GM12878 (cell line): ENCODE data around the gene SPAG7. TPM values are rescaled to one million over a fixed set of nuclear protein-coding genes. Genes with fewer than 3 reads are reported as not detected.

Experiments used
- ATAC-seq: fragments of 200-7000 bp; cut with Tn5 transposase; 3 replicates; pipeline ENCODE4 v1.9.1; 2020; ENCODE audit warnings: mild to moderate bottlenecking, moderate library complexity
- BruUV-seq: library from RNA; stranded (reverse); fragments of 400-500 nt; replicated peaks from 2 replicates; lab custom pipeline; 2021; lab: Mats Ljungman, UMichigan
- CTCF ChIA-PET: fragments of 300-600 bp; sonication (Branson Sonifier 250); formaldehyde crosslinking; extraction: SDS; loops from one replicate; lab custom pipeline; 2021; ENCODE audit warnings: inconsistent platforms; lab: Yijun Ruan, JAX
- POLR2A ChIA-PET: fragments of 350-600 bp; formaldehyde crosslinking; extraction: SDS; loops from one replicate; lab custom pipeline; 2021; ENCODE audit warnings: inconsistent platforms; lab: Charles Lee
- RAD21 ChIA-PET: fragments of 300-600 bp; sonication (Branson Sonifier 250); formaldehyde crosslinking; loops from one replicate; lab custom pipeline; 2023; ENCODE audit warnings: antibody characterized with exemption; ENCODE audit not compliant: unreplicated experiment; lab: Charles Lee
- SMC1A ChIA-PET: fragments of 300-600 bp; sonication (Branson Sonifier 250); formaldehyde crosslinking; loops from one replicate; lab custom pipeline; 2023; ENCODE audit not compliant: unreplicated experiment, uncharacterized antibody; lab: Charles Lee
- DNase-seq: peaks from one replicate; pipeline ENCODE4 v3.0.0-alpha.2; 2011; ENCODE audit warnings: low read depth, low spot score
- FAIRE-seq: peaks from 3 replicates; lab custom pipeline; 2011; peaks lifted over from hg19 to GRCh38; lab: Jason Lieb, UNC
- H2AFZ ChIP-seq: 2 replicates; pipeline ENCODE4 v1.6.0; 2011; ENCODE audit warnings: low read depth, low read length, control low read depth; ENCODE audit not compliant: control insufficient read depth
- H3K27ac ChIP-seq: 2 replicates; pipeline ENCODE4 v1.5.1; 2011; ENCODE audit warnings: control low read depth; ENCODE audit not compliant: control insufficient read depth, insufficient read depth
- H3K27me3 ChIP-seq, 2 experiments: replicated peaks in 1 of 2; 2 replicates each; pipeline versions ENCODE4 v1.6.0 to v1.6.1; 2011; ENCODE audit warnings: low read length in 1 of 2; ENCODE audit not compliant: control insufficient read depth in 2 of 2, insufficient read depth in 2 of 2
- H3K36me3 ChIP-seq, 2 experiments: 2 replicates each; pipeline ENCODE4 v1.5.1; 2011; ENCODE audit warnings: low read length in 1 of 2; ENCODE audit not compliant: control insufficient read depth in 2 of 2, insufficient read depth in 2 of 2
- H3K4me1 ChIP-seq: 2 replicates; pipeline ENCODE4 v1.6.1; 2011; ENCODE audit warnings: mild to moderate bottlenecking, low read length, moderate library complexity, mixed read lengths; ENCODE audit not compliant: control insufficient read depth, insufficient read depth
- H3K4me2 ChIP-seq: 2 replicates; pipeline ENCODE4 v1.6.0; 2011; ENCODE audit warnings: control low read depth; ENCODE audit not compliant: control insufficient read depth, insufficient read depth
- H3K4me3 ChIP-seq: fragments of 200-600 bp; sonication (generic); 2 replicates; pipeline ENCODE4 v1.5.1; 2016
- H3K79me2 ChIP-seq: 2 replicates; pipeline ENCODE4 v1.6.0; 2011; ENCODE audit warnings: low read length; ENCODE audit not compliant: control insufficient read depth, insufficient read depth
- H3K9ac ChIP-seq: 2 replicates; pipeline ENCODE4 v1.8.0; 2011; ENCODE audit warnings: low read length, control low read depth, mixed read lengths; ENCODE audit not compliant: control insufficient read depth, insufficient read depth
- H3K9me3 ChIP-seq: replicated peaks from 3 replicates; pipeline ENCODE4 v1.5.1; 2011; ENCODE audit warnings: mild to moderate bottlenecking, low read length; ENCODE audit not compliant: control insufficient read depth, insufficient read depth
- H4K20me1 ChIP-seq: 2 replicates; pipeline ENCODE4 v1.6.0; 2011; ENCODE audit not compliant: control insufficient read depth, insufficient read depth
- CBX5 ChIP-seq: sonication (generic); IDR thresholded peaks from 2 replicates; pipeline ENCODE4 v1.6.1; 2016; ENCODE audit warnings: low read depth, moderate library complexity, mild to moderate bottlenecking, inconsistent platforms
- EP300 ChIP-seq, 2 experiments: fragments of 150-350 bp in 1 of 2; IDR thresholded peaks; 2 replicates each; pipeline ENCODE4 v1.6.1; 2011 to 2012; ENCODE audit warnings: low read depth in 2 of 2, low read length in 2 of 2, borderline replicate concordance in 1 of 2, improper control_type of control experiment in 1 of 2, inconsistent platforms in 1 of 2; ENCODE audit not compliant: control insufficient read depth in 1 of 2
- ESRRA ChIP-seq: IDR thresholded peaks from 2 replicates; pipeline ENCODE4 v1.6.1; 2012; ENCODE audit warnings: mild to moderate bottlenecking, low read length, improper control_type of control experiment
- MYB ChIP-seq: fragments of 150-350 bp; IDR thresholded peaks from 2 replicates; pipeline ENCODE4 v1.6.1; 2014; ENCODE audit warnings: mild to moderate bottlenecking, low read depth, low read length, borderline replicate concordance
- RCOR1 ChIP-seq: conservative IDR thresholded peaks from 2 replicates; pipeline ENCODE4 v1.6.1; 2012; ENCODE audit warnings: low read depth, low read length, improper control_type of control experiment
- SREBF1 ChIP-seq: IDR thresholded peaks from 2 replicates; pipeline ENCODE4 v1.6.1; 2012; ENCODE audit warnings: mild to moderate bottlenecking, low read length
- TCF7 ChIP-seq: IDR thresholded peaks from 2 replicates; pipeline ENCODE4 v1.6.1; 2014; ENCODE audit warnings: antibody characterized with exemption, borderline replicate concordance
- WGBS: methylation state at CpG from one replicate; pipeline ENCODE4 v1.1.6; 2016; ENCODE audit warnings: low lambda C conversion rate; ENCODE audit not compliant: insufficient replicate concordance, insufficient coverage; ENCODE audit errors: missing lambda C conversion rate; 5-methylcytosine and 5-hydroxymethylcytosine counted together
- in situ Hi-C: fragments of 300-500 bp; cut with MboI; formaldehyde crosslinking; loops from 9 replicates; pipeline ENCODE4 v1.14.3; 2018; ENCODE audit warnings: mixed read lengths
- intact Hi-C: fragments of 100-400 bp; cut with micrococcal nuclease; formaldehyde crosslinking; loops from one replicate; pipeline ENCODE4 v1.14.2; 2022; ENCODE audit not compliant: unreplicated experiment
- polyA plus RNA-seq, 11 experiments: library from polyadenylated mRNA; depleted of rRNA in 4 of 11; unstranded in 6 of 11; stranded (reverse) in 5 of 11; fragments of >200 nt; fragmentation: Nextera tagmentation in 4 of 11; fragmentation: Illumina TruSeq in 1 of 11; extraction: Ambion mirVana in 4 of 11; extraction: Trizol in 1 of 11; gene quantifications; 1 replicate in 1 of 11; 2 replicates in 10 of 11; pipeline versions ENCODE4 v1.2.1 to v1.2.3, GENCODE V29; 2011 to 2016; ENCODE audit warnings: inconsistent platforms in 2 of 11, missing spikeins in 2 of 11, low read depth in 1 of 11
- total RNA-seq, 4 experiments: library from RNA; depleted of rRNA in 3 of 4; stranded (reverse); fragments of >200 nt in 3 of 4; fragmentation: Illumina TruSeq in 1 of 4; extraction: Trizol in 1 of 4; gene quantifications; 2 replicates each; pipeline versions ENCODE4 v1.2.1 to v1.2.3, GENCODE V29; 2013 to 2021
- TF ChIP-seq, protein P1 (sequence below): fragments of 450-650 bp; IDR thresholded peaks from 2 replicates; pipeline ENCODE4 v1.6.1; 2016; ENCODE audit warnings: mild to moderate bottlenecking
- TF ChIP-seq, protein P2 (sequence below): IDR thresholded peaks from 2 replicates; pipeline ENCODE4 v1.6.1; 2012; ENCODE audit warnings: improper control_type of control experiment, low read depth, low read length; ENCODE audit not compliant: insufficient replicate concordance
- TF ChIP-seq, protein P3 (sequence below): fragments of 450-650 bp; IDR thresholded peaks from 2 replicates; pipeline ENCODE4 v1.6.1; 2017; ENCODE audit warnings: borderline replicate concordance
- TF ChIP-seq, protein P4 (sequence below): fragments of 450-650 bp; formaldehyde crosslinking; IDR thresholded peaks from 2 replicates; pipeline ENCODE4 v1.4.0; 2020; ENCODE audit warnings: mild to moderate bottlenecking, moderate library complexity

The SPAG7 gene
- total and polyA plus RNA-seq, 10 of the 15 experiments (the other 5 are each of a cell fraction or from before 2014, with no cell fraction given), result 7.9 to 146 (median 88.7) TPM

DNA sequence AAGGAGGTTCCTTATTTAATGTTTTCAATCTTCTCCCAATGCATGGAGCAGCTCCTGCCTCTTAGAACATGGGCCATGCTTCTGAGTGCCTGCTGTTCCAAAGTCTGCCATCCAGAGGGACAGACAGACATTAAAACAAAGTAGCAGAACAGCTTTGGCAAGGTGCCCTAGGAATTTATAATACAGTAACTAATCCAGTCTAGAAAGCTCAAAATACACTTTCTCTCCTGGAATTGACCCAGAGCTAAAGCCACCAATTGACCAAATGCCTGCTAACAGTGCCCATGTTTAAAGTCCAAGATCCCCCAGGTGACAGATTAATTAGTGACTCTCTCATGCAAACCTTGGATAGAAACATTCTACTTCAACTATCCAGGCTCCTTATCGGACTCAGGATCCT, 53.6 kb downstream of the SPAG7 start:
- no peaks in the 10 kb centered on the region for H3K4me1 ChIP-seq
- H3K36me3 ChIP-seq, result no peaks in the 10 kb centered on the region
- no peaks in the 10 kb centered on the region for H3K27me3 ChIP-seq
- no peak for FAIRE-seq
- ChIA-PET CTCF (interaction anchor here (1.0 to 1.5 kb wide), 3 partner anchors 8 to 149 kb away, joined by 3 to 6 read pairs (median 4); partner anchors contain the start of gene CHRNE), POLR2A (interaction anchor here (1.2 to 1.4 kb wide), 2 partner anchors 20 to 25 kb away, joined by 3 to 4 read pairs; partner anchors contain the start of genes RNF167 and SLC25A11), RAD21 (interaction anchor here (0.8 to 2.0 kb wide), 3 partner anchors 33 to 147 kb away, joined by 3 to 10 read pairs (median 5); no protein-coding TSS in a partner anchor), SMC1A (interaction anchor here (0.6 kb wide), 1 partner anchor 552 kb away, joined by 3 read pairs; no protein-coding TSS in a partner anchor)
- no peaks in the 10 kb centered on the region for H4K20me1 ChIP-seq
- BruUV-seq, result no TSS peak
- H3K79me2 ChIP-seq, result no peaks in the 10 kb centered on the region
- no peak for DNase-seq
- H3K4me3 ChIP-seq, result no peak overlapping the region
- 11% methylated on average over 1 of the region's 1 CpG for WGBS
- no peaks in the 10 kb centered on the region for H3K9me3 ChIP-seq
- intact Hi-C loops (no loop called here), in situ Hi-C loops (no loop called here)
- no peak overlapping the region for H3K4me2 ChIP-seq
- ATAC-seq, result no peak
- H3K9ac ChIP-seq, result no peak overlapping the region
- H3K27ac ChIP-seq, result no peak overlapping the region
- no peak overlapping the region for H2AFZ ChIP-seq
- TF ChIP-seq RCOR1, result no peak
- no peak for TF ChIP-seq TCF7
- TF ChIP-seq, protein P1, sequence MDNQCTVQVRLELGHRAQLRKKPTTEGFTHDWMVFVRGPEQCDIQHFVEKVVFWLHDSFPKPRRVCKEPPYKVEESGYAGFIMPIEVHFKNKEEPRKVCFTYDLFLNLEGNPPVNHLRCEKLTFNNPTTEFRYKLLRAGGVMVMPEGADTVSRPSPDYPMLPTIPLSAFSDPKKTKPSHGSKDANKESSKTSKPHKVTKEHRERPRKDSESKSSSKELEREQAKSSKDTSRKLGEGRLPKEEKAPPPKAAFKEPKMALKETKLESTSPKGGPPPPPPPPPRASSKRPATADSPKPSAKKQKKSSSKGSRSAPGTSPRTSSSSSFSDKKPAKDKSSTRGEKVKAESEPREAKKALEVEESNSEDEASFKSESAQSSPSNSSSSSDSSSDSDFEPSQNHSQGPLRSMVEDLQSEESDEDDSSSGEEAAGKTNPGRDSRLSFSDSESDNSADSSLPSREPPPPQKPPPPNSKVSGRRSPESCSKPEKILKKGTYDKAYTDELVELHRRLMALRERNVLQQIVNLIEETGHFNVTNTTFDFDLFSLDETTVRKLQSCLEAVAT, result no peak
- no peak for TF ChIP-seq CBX5
- TF ChIP-seq MYB, result no peak
- TF ChIP-seq ESRRA, result no peak
- no peak for TF ChIP-seq SREBF1
- TF ChIP-seq, protein P2, sequence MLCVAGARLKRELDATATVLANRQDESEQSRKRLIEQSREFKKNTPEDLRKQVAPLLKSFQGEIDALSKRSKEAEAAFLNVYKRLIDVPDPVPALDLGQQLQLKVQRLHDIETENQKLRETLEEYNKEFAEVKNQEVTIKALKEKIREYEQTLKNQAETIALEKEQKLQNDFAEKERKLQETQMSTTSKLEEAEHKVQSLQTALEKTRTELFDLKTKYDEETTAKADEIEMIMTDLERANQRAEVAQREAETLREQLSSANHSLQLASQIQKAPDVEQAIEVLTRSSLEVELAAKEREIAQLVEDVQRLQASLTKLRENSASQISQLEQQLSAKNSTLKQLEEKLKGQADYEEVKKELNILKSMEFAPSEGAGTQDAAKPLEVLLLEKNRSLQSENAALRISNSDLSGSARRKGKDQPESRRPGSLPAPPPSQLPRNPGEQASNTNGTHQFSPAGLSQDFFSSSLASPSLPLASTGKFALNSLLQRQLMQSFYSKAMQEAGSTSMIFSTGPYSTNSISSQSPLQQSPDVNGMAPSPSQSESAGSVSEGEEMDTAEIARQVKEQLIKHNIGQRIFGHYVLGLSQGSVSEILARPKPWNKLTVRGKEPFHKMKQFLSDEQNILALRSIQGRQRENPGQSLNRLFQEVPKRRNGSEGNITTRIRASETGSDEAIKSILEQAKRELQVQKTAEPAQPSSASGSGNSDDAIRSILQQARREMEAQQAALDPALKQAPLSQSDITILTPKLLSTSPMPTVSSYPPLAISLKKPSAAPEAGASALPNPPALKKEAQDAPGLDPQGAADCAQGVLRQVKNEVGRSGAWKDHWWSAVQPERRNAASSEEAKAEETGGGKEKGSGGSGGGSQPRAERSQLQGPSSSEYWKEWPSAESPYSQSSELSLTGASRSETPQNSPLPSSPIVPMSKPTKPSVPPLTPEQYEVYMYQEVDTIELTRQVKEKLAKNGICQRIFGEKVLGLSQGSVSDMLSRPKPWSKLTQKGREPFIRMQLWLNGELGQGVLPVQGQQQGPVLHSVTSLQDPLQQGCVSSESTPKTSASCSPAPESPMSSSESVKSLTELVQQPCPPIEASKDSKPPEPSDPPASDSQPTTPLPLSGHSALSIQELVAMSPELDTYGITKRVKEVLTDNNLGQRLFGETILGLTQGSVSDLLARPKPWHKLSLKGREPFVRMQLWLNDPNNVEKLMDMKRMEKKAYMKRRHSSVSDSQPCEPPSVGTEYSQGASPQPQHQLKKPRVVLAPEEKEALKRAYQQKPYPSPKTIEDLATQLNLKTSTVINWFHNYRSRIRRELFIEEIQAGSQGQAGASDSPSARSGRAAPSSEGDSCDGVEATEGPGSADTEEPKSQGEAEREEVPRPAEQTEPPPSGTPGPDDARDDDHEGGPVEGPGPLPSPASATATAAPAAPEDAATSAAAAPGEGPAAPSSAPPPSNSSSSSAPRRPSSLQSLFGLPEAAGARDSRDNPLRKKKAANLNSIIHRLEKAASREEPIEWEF, result no peak
- TF ChIP-seq, protein P3, sequence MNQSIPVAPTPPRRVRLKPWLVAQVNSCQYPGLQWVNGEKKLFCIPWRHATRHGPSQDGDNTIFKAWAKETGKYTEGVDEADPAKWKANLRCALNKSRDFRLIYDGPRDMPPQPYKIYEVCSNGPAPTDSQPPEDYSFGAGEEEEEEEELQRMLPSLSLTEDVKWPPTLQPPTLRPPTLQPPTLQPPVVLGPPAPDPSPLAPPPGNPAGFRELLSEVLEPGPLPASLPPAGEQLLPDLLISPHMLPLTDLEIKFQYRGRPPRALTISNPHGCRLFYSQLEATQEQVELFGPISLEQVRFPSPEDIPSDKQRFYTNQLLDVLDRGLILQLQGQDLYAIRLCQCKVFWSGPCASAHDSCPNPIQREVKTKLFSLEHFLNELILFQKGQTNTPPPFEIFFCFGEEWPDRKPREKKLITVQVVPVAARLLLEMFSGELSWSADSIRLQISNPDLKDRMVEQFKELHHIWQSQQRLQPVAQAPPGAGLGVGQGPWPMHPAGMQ, result no peak
- no peak for TF ChIP-seq EP300 (IDR thresholded peaks at IDR 0.05; ENCODE audit: borderline replicate concordance in 1 of 2, control insufficient read depth in 1 of 2, low read depth in 2 of 2, low read length in 2 of 2)
- TF ChIP-seq, protein P4, sequence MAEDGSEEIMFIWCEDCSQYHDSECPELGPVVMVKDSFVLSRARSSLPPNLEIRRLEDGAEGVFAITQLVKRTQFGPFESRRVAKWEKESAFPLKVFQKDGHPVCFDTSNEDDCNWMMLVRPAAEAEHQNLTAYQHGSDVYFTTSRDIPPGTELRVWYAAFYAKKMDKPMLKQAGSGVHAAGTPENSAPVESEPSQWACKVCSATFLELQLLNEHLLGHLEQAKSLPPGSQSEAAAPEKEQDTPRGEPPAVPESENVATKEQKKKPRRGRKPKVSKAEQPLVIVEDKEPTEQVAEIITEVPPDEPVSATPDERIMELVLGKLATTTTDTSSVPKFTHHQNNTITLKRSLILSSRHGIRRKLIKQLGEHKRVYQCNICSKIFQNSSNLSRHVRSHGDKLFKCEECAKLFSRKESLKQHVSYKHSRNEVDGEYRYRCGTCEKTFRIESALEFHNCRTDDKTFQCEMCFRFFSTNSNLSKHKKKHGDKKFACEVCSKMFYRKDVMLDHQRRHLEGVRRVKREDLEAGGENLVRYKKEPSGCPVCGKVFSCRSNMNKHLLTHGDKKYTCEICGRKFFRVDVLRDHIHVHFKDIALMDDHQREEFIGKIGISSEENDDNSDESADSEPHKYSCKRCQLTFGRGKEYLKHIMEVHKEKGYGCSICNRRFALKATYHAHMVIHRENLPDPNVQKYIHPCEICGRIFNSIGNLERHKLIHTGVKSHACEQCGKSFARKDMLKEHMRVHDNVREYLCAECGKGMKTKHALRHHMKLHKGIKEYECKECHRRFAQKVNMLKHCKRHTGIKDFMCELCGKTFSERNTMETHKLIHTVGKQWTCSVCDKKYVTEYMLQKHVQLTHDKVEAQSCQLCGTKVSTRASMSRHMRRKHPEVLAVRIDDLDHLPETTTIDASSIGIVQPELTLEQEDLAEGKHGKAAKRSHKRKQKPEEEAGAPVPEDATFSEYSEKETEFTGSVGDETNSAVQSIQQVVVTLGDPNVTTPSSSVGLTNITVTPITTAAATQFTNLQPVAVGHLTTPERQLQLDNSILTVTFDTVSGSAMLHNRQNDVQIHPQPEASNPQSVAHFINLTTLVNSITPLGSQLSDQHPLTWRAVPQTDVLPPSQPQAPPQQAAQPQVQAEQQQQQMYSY (CRISPR knock-in tag), result no peak
